ENCODE results near the gene TRIM9.

Gene TRIM9

GRCh38 chr14:51056421-51056820, 38.5 kb downstream of the TRIM9 start:
- no peak for DNase-seq (ENCODE audit: low read depth)

- no peak for DNase-seq (ENCODE audit: low read depth)
Measured at GRCh38 chr14:51053157-51053556, 41.7 kb downstream of the TRIM9 start.

GRCh38 chr14:51044961-51045360, 49.9 kb downstream of the TRIM9 start:
- DNase-seq (ENCODE audit: low read depth) = no peak

GRCh38 chr14:51041883-51042282, 53.0 kb downstream of the TRIM9 start:
- no peak for DNase-seq (ENCODE audit: low read depth)

GRCh38 chr14:51041108-51041531, 53.8 kb downstream of the TRIM9 start:
- no peak for DNase-seq (ENCODE audit: low read depth)

- no peak for DNase-seq (ENCODE audit: low read depth)
Measured at GRCh38 chr14:51039252-51039651, 55.7 kb downstream of the TRIM9 start.

- no peak for DNase-seq (ENCODE audit: low read depth)
Measured at GRCh38 chr14:51035611-51036192, 59.2 kb downstream of the TRIM9 start.

GRCh38 chr14:51028851-51029754, 65.8 kb downstream of the TRIM9 start:
- DNase-seq (ENCODE audit: low read depth) = no peak

- no peak for DNase-seq (ENCODE audit: low read depth)
Measured at GRCh38 chr14:51028361-51028760, 66.5 kb downstream of the TRIM9 start.

GRCh38 chr14:51024377-51024776, 70.5 kb downstream of the TRIM9 start:
- DNase-seq (ENCODE audit: low read depth) = no peak

GRCh38 chr14:51023964-51024363, 70.9 kb downstream of the TRIM9 start:
- DNase-seq (ENCODE audit: low read depth) = no peak

- no peak for DNase-seq (ENCODE audit: low read depth)
Measured at GRCh38 chr14:51022769-51023168, 72.1 kb downstream of the TRIM9 start.

- DNase-seq (ENCODE audit: low read depth) = peak; percentile 64
Measured at GRCh38 chr14:51020024-51020710, 74.7 kb downstream of the TRIM9 start.

GRCh38 chr14:51019089-51019488, 75.8 kb downstream of the TRIM9 start:
- no peak for DNase-seq (ENCODE audit: low read depth)

- no peak for DNase-seq (ENCODE audit: low read depth)
Measured at GRCh38 chr14:51018521-51018920, 76.4 kb downstream of the TRIM9 start.

- DNase-seq (ENCODE audit: low read depth) = no peak
Measured at GRCh38 chr14:51014625-51015024, 80.3 kb downstream of the TRIM9 start.

- DNase-seq (ENCODE audit: low read depth) = peak; percentile 86
Measured at GRCh38 chr14:51014086-51014485, 80.8 kb downstream of the TRIM9 start.

- DNase-seq (ENCODE audit: low read depth) = no peak
Measured at GRCh38 chr14:51012055-51012454, 82.8 kb downstream of the TRIM9 start.

GRCh38 chr14:51008446-51008845, 86.5 kb downstream of the TRIM9 start:
- DNase-seq (ENCODE audit: low read depth) = no peak

- peak; percentile 82 for DNase-seq (ENCODE audit: low read depth)
Measured at GRCh38 chr14:51006781-51007211, 88.1 kb downstream of the TRIM9 start.

- no peak for DNase-seq (ENCODE audit: low read depth)
Measured at GRCh38 chr14:51006324-51006723, 88.6 kb downstream of the TRIM9 start.

GRCh38 chr14:51004801-51005526, 89.9 kb downstream of the TRIM9 start:
- DNase-seq (ENCODE audit: low read depth) = no peak

All from GM04503 (cell line).